Measurements from ENCODE around the gene SDF4. TPM values are rescaled to one million over a fixed set of nuclear protein-coding genes. Genes with fewer than 3 reads are reported as not detected.

The SDF4 gene
- total RNA-seq, 1 donor from 2014 or later = 93.8 TPM

- H3K36me3 Mint-ChIP-seq (ENCODE audit: low read depth) = peaks cover 9% of the 10 kb centered on the region
- H3K27ac Mint-ChIP-seq (ENCODE audit: unreplicated experiment) = no peak overlapping the region
- no peaks in the 10 kb centered on the region for H3K9me3 Mint-ChIP-seq
- no peaks in the 10 kb centered on the region for H3K4me1 Mint-ChIP-seq
- H3K27me3 Mint-ChIP-seq (ENCODE audit: low read depth) = no peaks in the 10 kb centered on the region
- TF ChIP-seq CTCF (conservative IDR thresholded peaks at IDR 0.05) = no peak
- H3K4me3 Mint-ChIP-seq = no peak overlapping the region
- no peak for DNase-seq (ENCODE audit: low read depth, low spot score)
Observed at GRCh38 chr1:1223891-1224290, 7.9 kb downstream of the SDF4 start.

GRCh38 chr1:1223321-1223720, 8.5 kb downstream of the SDF4 start:
- no peak for DNase-seq (ENCODE audit: low read depth, low spot score)
- peaks cover 9% of the 10 kb centered on the region for H3K36me3 Mint-ChIP-seq (ENCODE audit: low read depth)
- H3K27ac Mint-ChIP-seq (ENCODE audit: unreplicated experiment) = no peak overlapping the region
- no peaks in the 10 kb centered on the region for H3K9me3 Mint-ChIP-seq
- TF ChIP-seq CTCF (conservative IDR thresholded peaks at IDR 0.05) = no peak
- H3K27me3 Mint-ChIP-seq (ENCODE audit: low read depth) = no peaks in the 10 kb centered on the region
- no peaks in the 10 kb centered on the region for H3K4me1 Mint-ChIP-seq
- H3K4me3 Mint-ChIP-seq = no peak overlapping the region

- H3K36me3 Mint-ChIP-seq (ENCODE audit: low read depth) = peaks cover 9% of the 10 kb centered on the region
- no peak overlapping the region for H3K27ac Mint-ChIP-seq (ENCODE audit: unreplicated experiment)
- no peaks in the 10 kb centered on the region for H3K27me3 Mint-ChIP-seq (ENCODE audit: low read depth)
- H3K9me3 Mint-ChIP-seq = no peaks in the 10 kb centered on the region
- no peak for DNase-seq (ENCODE audit: low read depth, low spot score)
- TF ChIP-seq CTCF (conservative IDR thresholded peaks at IDR 0.05) = no peak
- no peaks in the 10 kb centered on the region for H3K4me1 Mint-ChIP-seq
- no peak overlapping the region for H3K4me3 Mint-ChIP-seq
Observed at GRCh38 chr1:1222575-1223225, 9.1 kb downstream of the SDF4 start.

- Mint-ChIP-seq H3K4me3 (no peak overlapping the region), H3K27ac (ENCODE audit: unreplicated experiment) (no peak overlapping the region), H3K36me3 (ENCODE audit: low read depth) (peaks cover 9% of the 10 kb centered on the region), H3K9me3 (no peaks in the 10 kb centered on the region), H3K4me1 (no peaks in the 10 kb centered on the region), H3K27me3 (ENCODE audit: low read depth) (no peaks in the 10 kb centered on the region)
- TF ChIP-seq CTCF (conservative IDR thresholded peaks at IDR 0.05) = no peak
- DNase-seq (ENCODE audit: low read depth, low spot score) = no peak
Observed at GRCh38 chr1:1221887-1222574, 9.8 kb downstream of the SDF4 start.

GRCh38 chr1:1220197-1220596, 11.6 kb downstream of the SDF4 start:
- TF ChIP-seq CTCF (conservative IDR thresholded peaks at IDR 0.05) = no peak
- H3K9me3 Mint-ChIP-seq = no peaks in the 10 kb centered on the region
- H3K27me3 Mint-ChIP-seq (ENCODE audit: low read depth) = no peaks in the 10 kb centered on the region

More at GRCh38 chr1:1220197-1220596, 11.6 kb downstream of the SDF4 start:
- no peak for DNase-seq (ENCODE audit: low read depth, low spot score)
- no peaks in the 10 kb centered on the region for H3K4me1 Mint-ChIP-seq
- H3K27ac Mint-ChIP-seq (ENCODE audit: unreplicated experiment) = no peak overlapping the region
- H3K4me3 Mint-ChIP-seq = no peak overlapping the region
- peaks cover 9% of the 10 kb centered on the region for H3K36me3 Mint-ChIP-seq (ENCODE audit: low read depth)
